Activated naive CD8-positive, alpha-beta T cell treated with anti-CD3 and anti-CD28 coated beads, Interleukin-2, amount 50 U/mL, for 24 hours (primary cell): ENCODE measurements around the gene MALSU1.

Experiments
- ATAC-seq: fragments of 150-1000 bp; cut with Tn5 transposase; one replicate; pipeline ENCODE4 v1.10.0; 2021
- DNase-seq: peaks from one replicate; pipeline ENCODE4 v3.0.0; 2021
- H3K27ac Mint-ChIP-seq: one replicate; pipeline ENCODE4 v1.8.0; 2021; ENCODE audit warnings: mild to moderate bottlenecking, mixed read lengths
- H3K27me3 Mint-ChIP-seq: one replicate; pipeline ENCODE4 v1.8.0; 2021; ENCODE audit warnings: mixed read lengths
- H3K36me3 Mint-ChIP-seq: one replicate; pipeline ENCODE4 v1.8.0; 2021; ENCODE audit warnings: low read depth, mixed read lengths
- H3K4me1 Mint-ChIP-seq: one replicate; pipeline ENCODE4 v1.8.0; 2021; ENCODE audit warnings: mixed read lengths
- H3K4me3 Mint-ChIP-seq: one replicate; pipeline ENCODE4 v1.8.0; 2021; ENCODE audit warnings: mild to moderate bottlenecking, moderate library complexity, mixed read lengths
- H3K9me3 Mint-ChIP-seq: one replicate; pipeline ENCODE4 v1.8.0; 2021; ENCODE audit warnings: mixed read lengths

Gene MALSU1

DNA sequence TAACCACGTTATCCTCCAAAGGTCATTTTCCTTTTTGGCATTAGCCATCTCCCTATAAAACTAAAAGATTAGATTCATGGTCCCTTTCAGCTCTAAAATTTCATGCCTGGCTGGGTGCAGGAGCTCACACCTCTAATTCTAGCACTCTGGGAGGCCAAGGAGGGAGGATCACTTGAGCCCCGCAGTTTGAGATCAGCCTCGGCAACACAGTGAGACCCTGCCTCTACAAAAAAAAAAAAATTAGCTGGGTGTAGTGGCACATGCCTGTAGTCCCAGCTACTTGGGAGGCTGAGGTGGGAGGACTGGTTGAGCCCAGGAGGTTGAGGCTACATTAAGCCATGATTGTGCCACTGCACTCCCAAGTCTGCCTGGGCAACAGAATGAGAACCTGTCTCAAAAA lies 57.0 kb downstream of the MALSU1 start:
- no peak for DNase-seq
- Mint-ChIP-seq H3K27me3 (peaks cover 14% of the 10 kb centered on the region), H3K9me3 (no peaks in the 10 kb centered on the region), H3K27ac (no peak overlapping the region), H3K4me1 (peaks cover 32% of the 10 kb centered on the region), H3K4me3 (no peak overlapping the region), H3K36me3 (no peaks in the 10 kb centered on the region)
- ATAC-seq, result no peak

DNA sequence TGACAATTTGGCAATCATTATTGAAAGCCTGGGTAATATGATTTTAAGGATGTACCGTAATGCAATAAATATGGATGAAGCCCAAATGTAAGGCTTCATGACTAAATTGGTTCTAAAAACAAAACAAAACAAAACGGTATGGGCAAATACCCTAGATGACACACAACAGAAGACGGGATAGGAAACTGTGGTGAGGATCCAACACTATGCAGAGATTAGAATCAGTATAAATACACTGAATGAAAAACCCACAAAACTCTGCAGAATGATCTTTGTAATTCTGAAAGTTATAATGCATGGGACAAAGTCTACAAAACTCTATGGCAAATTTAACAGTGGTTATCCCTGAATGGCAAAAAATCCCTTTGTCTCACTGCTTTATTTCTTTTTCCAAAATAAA lies 57.6 kb downstream of the MALSU1 start:
- no peaks in the 10 kb centered on the region for H3K36me3 Mint-ChIP-seq
- peak overlapping the region; percentile 41 for H3K27ac Mint-ChIP-seq
- H3K4me3 Mint-ChIP-seq, result peak overlapping the region; percentile 28
- no peaks in the 10 kb centered on the region for H3K9me3 Mint-ChIP-seq
- peaks cover 14% of the 10 kb centered on the region for H3K27me3 Mint-ChIP-seq
- peaks cover 27% of the 10 kb centered on the region for H3K4me1 Mint-ChIP-seq
- ATAC-seq (peak; percentile 88), DNase-seq (no peak)

DNA sequence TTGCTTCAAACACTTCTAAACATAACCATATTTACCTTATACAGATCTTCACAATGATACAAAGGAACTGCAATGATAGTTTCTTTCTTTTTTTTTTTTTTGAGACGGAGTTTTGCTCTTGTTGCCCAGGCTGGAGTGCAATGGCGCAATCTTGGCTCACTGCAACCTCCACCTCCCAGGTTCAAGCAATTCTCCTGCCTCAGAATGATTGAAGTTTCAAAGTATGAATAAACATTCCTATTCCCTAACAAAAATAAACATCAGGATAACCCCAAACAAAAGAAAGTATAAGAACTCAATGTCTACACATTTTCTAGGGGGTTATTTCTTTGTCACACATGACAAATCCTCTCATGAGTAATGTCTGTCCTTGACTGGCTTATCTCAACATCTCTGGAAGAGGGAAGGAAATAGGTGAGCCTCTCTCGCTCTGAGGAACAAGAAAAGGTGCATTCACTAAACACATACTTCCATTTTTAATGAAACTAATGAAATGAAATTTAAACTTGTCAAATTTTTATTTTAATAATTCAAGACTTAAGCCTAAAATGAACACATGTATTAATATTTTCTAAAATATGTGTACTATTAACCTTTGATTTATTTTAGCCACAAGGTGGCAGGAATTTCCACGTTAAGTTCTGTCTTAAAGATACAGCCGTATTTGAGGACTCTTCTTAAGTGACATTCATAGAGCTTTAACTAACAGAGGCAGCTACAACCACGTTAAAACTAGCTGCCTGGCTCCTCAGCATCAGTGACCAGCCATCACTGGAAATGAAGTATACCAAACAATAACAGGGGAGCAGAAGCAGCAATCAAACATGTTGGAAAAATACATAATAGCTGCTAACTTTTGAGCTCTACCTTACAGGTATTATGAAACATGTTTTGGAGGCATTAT lies 58.3 kb downstream of the MALSU1 start:
- Mint-ChIP-seq H3K27ac (peak overlapping the region; percentile 30), H3K27me3 (peaks cover 14% of the 10 kb centered on the region), H3K9me3 (no peaks in the 10 kb centered on the region), H3K4me3 (no peak overlapping the region), H3K36me3 (no peaks in the 10 kb centered on the region), H3K4me1 (peaks cover 23% of the 10 kb centered on the region)
- DNase-seq, result no peak
- peak; percentile 38 for ATAC-seq

DNA sequence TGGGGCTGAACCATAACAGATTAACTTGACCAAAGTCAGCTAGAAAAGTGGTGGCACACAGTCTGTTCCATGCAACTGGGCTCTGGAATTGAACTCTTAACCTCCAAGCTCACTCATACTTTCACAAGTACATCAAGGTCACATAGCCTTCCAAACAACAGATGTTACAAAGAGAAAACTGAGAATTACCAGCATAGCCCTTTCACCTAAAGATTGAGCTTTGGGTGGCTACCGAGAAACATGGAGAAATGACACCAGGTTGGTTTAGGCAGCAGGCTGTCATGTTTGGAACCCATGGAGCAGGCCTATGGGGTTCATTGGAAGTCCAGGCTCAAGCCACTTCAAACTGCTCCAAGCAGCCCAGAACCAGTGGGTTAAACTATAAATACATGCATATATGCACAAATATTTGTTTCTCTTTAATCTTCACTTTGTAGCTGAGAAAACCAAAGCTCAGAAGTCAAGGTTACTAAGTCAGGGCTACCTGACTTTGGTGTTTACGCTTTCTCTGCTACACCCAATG lies 59.1 kb downstream of the MALSU1 start:
- Mint-ChIP-seq H3K27ac (no peak overlapping the region), H3K36me3 (no peaks in the 10 kb centered on the region), H3K9me3 (no peaks in the 10 kb centered on the region), H3K4me1 (peaks cover 18% of the 10 kb centered on the region), H3K27me3 (peaks cover 17% of the 10 kb centered on the region), H3K4me3 (no peak overlapping the region)
- DNase-seq (no peak), ATAC-seq (no peak)
